ENCODE results near the gene DNER.

DNA sequence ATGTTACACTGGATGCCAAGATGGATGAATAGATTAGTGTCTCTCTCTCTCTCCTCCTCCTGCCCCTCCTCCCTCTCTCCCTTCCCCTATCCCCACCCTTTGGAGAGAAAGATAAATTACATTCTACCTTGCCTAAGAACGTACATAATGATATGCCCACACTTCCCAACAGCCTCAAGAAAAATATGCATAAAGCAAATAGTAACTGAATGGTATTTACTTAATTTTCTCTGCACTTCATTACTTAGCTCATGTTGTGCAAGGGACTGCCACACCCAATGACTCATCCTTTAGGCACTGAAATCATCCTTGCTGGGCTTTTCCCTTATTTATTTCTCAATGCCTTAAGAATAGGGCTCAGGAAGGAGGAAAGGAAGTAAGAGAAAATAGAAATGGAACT, 306.0 kb downstream of the DNER start:
- TF ChIP-seq, protein P1, sequence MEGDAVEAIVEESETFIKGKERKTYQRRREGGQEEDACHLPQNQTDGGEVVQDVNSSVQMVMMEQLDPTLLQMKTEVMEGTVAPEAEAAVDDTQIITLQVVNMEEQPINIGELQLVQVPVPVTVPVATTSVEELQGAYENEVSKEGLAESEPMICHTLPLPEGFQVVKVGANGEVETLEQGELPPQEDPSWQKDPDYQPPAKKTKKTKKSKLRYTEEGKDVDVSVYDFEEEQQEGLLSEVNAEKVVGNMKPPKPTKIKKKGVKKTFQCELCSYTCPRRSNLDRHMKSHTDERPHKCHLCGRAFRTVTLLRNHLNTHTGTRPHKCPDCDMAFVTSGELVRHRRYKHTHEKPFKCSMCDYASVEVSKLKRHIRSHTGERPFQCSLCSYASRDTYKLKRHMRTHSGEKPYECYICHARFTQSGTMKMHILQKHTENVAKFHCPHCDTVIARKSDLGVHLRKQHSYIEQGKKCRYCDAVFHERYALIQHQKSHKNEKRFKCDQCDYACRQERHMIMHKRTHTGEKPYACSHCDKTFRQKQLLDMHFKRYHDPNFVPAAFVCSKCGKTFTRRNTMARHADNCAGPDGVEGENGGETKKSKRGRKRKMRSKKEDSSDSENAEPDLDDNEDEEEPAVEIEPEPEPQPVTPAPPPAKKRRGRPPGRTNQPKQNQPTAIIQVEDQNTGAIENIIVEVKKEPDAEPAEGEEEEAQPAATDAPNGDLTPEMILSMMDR (conservative IDR thresholded peaks at IDR 0.05): no peak
- TF ChIP-seq EZH2 (IDR thresholded peaks at IDR 0.05; ENCODE audit: low read depth): no peak
